ENCODE data around the gene REEP3.

DNA sequence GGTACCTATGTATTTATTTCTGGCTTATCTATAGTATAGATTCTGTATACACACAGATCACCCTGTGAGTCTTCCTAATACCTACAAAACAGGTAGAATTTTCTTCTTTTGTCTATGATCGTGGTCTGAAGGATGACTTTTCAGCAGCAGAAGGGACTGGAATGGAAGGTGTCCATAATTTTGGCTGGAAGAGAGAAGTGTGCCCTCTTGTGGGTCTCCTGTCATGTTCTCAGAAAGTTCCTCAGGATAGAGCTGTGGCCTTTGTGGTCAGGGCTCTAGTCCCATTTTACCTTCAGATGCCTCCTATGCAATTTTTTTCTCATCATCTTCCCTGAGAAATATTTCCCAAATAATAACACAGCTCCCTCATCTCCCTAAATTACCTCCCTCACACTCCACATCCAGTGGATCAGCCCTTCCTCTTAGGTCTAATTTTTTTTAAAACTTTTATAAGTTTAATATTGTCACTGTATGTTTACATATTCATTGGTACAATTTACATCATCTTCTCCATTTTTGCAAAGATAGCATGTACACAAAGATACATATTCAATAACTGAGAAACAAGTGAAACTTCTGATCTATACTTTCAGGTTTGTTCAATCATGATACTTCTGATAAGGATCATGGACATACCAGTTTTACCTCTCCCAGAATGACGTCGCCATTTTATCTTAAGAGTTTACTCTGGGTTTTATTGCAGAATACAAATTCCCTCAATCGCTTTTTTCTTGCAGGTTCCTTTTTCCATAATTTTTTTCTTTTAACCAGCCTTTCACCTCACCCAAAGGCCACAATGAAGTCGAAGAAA, 112.7 kb downstream of the REEP3 start:
- TF ChIP-seq POLR2A (IDR thresholded peaks at IDR 0.05; ENCODE audit: low read depth, low read length) (no peak), POU2F2 (IDR thresholded peaks at IDR 0.05; ENCODE audit: low read depth, low read length) (no peak), SPI1 (IDR thresholded peaks at IDR 0.05; ENCODE audit: low read depth, low read length) (no peak), TAF1 (IDR thresholded peaks at IDR 0.05; ENCODE audit: low read depth, low read length) (no peak), POLR2AphosphoS5 (IDR thresholded peaks at IDR 0.05; ENCODE audit: low read depth, low read length) (no peak)
